Spleen (tissue), 11 donors: ENCODE data around the gene SLC39A10. TPM values are rescaled to one million over a fixed set of nuclear protein-coding genes. Genes with fewer than 3 reads are reported as not detected.

Experiments
- DNase-seq: peaks from one replicate; pipeline ENCODE4 v3.0.0-alpha.2; 2020
- H3K27ac ChIP-seq, 8 donors: fragments of 200-600 bp; sonication (generic) in 7 of 8; 1 replicate in 4 of 8; 2 replicates in 4 of 8; pipeline versions ENCODE4 v1.5.0 to v1.8.0; 2016 to 2021; ENCODE audit warnings: inconsistent platforms in 4 of 8, mild to moderate bottlenecking in 4 of 8, moderate library complexity in 1 of 8
- H3K27me3 ChIP-seq, 7 donors: fragments of 200-600 bp; sonication (generic) in 6 of 7; replicated peaks in 1 of 7; 1 replicate in 4 of 7; 2 replicates in 3 of 7; pipeline versions ENCODE4 v1.5.0 to v1.8.0; 2016 to 2021; ENCODE audit warnings: inconsistent platforms in 3 of 7, mild to moderate bottlenecking in 1 of 7
- H3K36me3 ChIP-seq, 6 donors: fragments of 200-600 bp; sonication (generic) in 5 of 6; 1 replicate in 4 of 6; 2 replicates in 2 of 6; pipeline versions ENCODE4 v1.5.0 to v1.8.0; 2016 to 2021; ENCODE audit warnings: inconsistent platforms in 2 of 6
- H3K4me1 ChIP-seq, 6 donors: fragments of 200-600 bp; sonication (generic) in 5 of 6; 1 replicate in 3 of 6; 2 replicates in 3 of 6; pipeline versions ENCODE4 v1.5.0 to v1.8.0; 2016 to 2021; ENCODE audit warnings: inconsistent platforms in 3 of 6
- H3K4me3 ChIP-seq, 8 donors: fragments of 200-600 bp; sonication (generic) in 7 of 8; 1 replicate in 4 of 8; 2 replicates in 4 of 8; pipeline versions ENCODE4 v1.5.0 to v1.8.0; 2016 to 2021; ENCODE audit warnings: inconsistent platforms in 4 of 8, mild to moderate bottlenecking in 4 of 8, moderate library complexity in 2 of 8
- H3K9me3 ChIP-seq, 8 donors: fragments of 200-600 bp; sonication (generic) in 7 of 8; 1 replicate in 4 of 8; 2 replicates in 4 of 8; pipeline versions ENCODE4 v1.5.0 to v1.8.0; 2016 to 2021; ENCODE audit warnings: inconsistent platforms in 4 of 8
- POLR2A ChIP-seq, 3 donors: fragments of 450-650 bp; IDR thresholded peaks; one replicate each; pipeline ENCODE4 v1.5.1; 2017; ENCODE audit warnings: antibody characterized with exemption in 3 of 3, mild to moderate bottlenecking in 1 of 3
- POLR2AphosphoS5 ChIP-seq, 3 donors: sonication (generic); formaldehyde crosslinking; IDR thresholded peaks; one replicate each; pipeline ENCODE4 v1.5.1; 2017; ENCODE audit warnings: antibody characterized with exemption in 3 of 3
- WGBS, 5 donors: extraction: QIAGEN DNeasy Blood & Tissue Kit in 3 of 5; methylation state at CpG; one replicate each; pipeline versions ENCODE4 v1.1.5 to v1.1.7; 2013 to 2018; 5-methylcytosine and 5-hydroxymethylcytosine counted together
- intact Hi-C: fragments of 100-400 bp; cut with DNase I; formaldehyde crosslinking; loops from one replicate; pipeline ENCODE4 v1.15.0; 2023; ENCODE audit warnings: low total_unique reads
- polyA plus RNA-seq, 3 donors: library from polyadenylated mRNA; stranded (reverse); fragments of 200-250 nt; gene quantifications; one replicate each; pipeline ENCODE4 v1.2.1, GENCODE V29; 2013
- total RNA-seq, 7 donors: library from RNA; depleted of rRNA in 3 of 7; stranded (reverse); fragments of >200 nt in 3 of 7; fragmentation: NEBNext Ultra II Directional in 4 of 7; extraction: Animal tissue kit (Norgen Biotek cat#: 25700) in 4 of 7; gene quantifications; one replicate each; pipeline versions ENCODE4 v1.1.0 to v1.2.1, GENCODE V29; 2016 to 2021
- TF ChIP-seq, protein P1 (sequence below), 11 experiments: fragments of 200-600 bp in 7 of 11; fragments of 450-650 bp in 4 of 11; sonication (generic) in 4 of 11; IDR thresholded peaks in 8 of 11; conservative IDR thresholded peaks in 3 of 11; 1 replicate in 7 of 11; 2 replicates in 4 of 11; pipeline versions ENCODE4 v1.4.0 to v1.8.0; 2016 to 2021; ENCODE audit warnings: antibody characterized with exemption in 11 of 11, inconsistent platforms in 4 of 11, mild to moderate bottlenecking in 1 of 11
- donor health status: healthy with polysubstance abuse.
- donor health status: DM: no; HTN: no; CAD: no; lungs with moderate emphysema.
- donor health status: DM: no; HTN: no; CAD: no.
- donor health status: Bipolar disorder and iron deficiency.
- donor health status: healthy.
- donor health status: DM: no; HTN: no; CAD: no.
- donor health status: DM: yes; HTN: yes; CAD: no.

Gene SLC39A10
- total and polyA plus RNA-seq, 10 donors = 7.9 to 78.1 (median 51.6) TPM

DNA sequence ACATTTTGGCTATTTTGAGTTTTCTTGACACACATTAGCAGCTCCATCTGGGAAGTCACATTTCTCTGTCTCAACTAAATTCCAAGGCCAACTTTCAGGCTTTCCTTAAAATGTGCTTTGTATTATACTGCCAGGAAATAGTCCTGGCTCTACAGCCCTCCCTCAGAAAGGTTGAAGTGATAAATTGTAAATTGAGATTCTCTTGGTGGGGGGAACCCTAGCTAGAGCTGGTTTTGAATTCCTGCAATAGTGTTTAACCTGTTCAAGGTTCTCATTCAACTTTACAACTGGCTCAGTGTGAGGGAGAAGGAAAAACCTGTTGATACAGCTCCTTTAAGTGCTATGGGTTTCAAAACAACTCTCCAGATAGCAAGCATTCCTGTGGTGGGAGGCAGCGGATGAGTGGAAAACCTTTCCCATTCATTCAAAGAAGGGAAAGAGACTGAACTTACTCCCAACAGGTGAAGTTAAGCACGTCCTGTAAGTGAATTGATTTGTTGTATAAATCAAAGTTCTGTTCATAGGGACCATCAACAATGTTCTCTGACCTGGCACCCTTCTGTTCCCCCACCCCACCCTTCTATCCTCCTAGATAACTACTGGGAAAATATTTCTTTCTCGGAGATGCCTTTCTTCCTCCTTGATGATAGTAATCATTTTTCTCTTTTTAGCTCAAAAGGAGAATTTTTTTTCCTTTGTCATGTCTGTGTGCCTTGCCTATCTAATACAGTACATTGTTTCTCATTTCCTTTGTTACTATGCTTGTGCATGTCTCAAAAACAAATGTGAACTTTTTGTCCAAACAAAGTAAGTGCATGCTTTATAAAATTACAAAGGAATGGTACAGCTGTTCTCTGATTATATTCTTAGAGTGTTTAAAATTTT lies 44.2 kb upstream of the SLC39A10 start:
- Histone ChIP-seq H3K27me3 (no peaks in the 10 kb centered on the region), H3K9me3 (no peaks in the 10 kb centered on the region), H3K27ac (no peak overlapping the region), H3K4me1 (peaks cover 0 to 19% (median 4%) of the 10 kb centered on the region in 6 donors), H3K4me3 (no peak overlapping the region), H3K36me3 (no peaks in the 10 kb centered on the region)
- DNase-seq = no peak
- intact Hi-C loops = no loop called here
- WGBS, 5 donors = 69 to 77% (median 73%) methylated on average over 3 of the region's 3 CpGs
- TF ChIP-seq, protein P1, sequence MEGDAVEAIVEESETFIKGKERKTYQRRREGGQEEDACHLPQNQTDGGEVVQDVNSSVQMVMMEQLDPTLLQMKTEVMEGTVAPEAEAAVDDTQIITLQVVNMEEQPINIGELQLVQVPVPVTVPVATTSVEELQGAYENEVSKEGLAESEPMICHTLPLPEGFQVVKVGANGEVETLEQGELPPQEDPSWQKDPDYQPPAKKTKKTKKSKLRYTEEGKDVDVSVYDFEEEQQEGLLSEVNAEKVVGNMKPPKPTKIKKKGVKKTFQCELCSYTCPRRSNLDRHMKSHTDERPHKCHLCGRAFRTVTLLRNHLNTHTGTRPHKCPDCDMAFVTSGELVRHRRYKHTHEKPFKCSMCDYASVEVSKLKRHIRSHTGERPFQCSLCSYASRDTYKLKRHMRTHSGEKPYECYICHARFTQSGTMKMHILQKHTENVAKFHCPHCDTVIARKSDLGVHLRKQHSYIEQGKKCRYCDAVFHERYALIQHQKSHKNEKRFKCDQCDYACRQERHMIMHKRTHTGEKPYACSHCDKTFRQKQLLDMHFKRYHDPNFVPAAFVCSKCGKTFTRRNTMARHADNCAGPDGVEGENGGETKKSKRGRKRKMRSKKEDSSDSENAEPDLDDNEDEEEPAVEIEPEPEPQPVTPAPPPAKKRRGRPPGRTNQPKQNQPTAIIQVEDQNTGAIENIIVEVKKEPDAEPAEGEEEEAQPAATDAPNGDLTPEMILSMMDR (IDR thresholded peaks at IDR 0.05 in 8 of 11, conservative IDR thresholded peaks at IDR 0.05 in 3 of 11) = no peak
- no peak for TF ChIP-seq POLR2AphosphoS5 (IDR thresholded peaks at IDR 0.05)

DNA sequence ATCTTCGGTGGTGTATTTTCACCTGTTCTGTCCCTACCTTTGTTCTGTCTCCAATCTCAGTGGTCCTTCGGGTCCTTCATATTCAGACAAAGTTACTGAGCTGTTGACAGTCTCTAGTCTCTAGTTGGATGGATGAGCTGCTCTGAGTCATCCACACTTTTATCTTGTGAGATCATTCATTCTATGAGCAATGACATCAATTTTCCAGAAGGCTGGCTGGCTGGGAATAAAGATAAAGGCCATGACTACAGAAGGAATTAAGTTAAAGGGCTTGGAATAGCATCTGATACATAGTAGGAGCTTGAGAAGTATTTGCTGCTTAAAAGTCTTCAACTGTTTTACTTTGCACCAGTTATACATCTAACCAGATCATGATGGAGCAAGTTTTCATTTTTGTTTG lies 43.1 kb upstream of the SLC39A10 start:
- DNase-seq = no peak
- no peak for TF ChIP-seq POLR2AphosphoS5 (IDR thresholded peaks at IDR 0.05)
- TF ChIP-seq, protein P1 (IDR thresholded peaks at IDR 0.05 in 8 of 11, conservative IDR thresholded peaks at IDR 0.05 in 3 of 11) = no peak
- no peak for TF ChIP-seq POLR2A (IDR thresholded peaks at IDR 0.05)
- Histone ChIP-seq H3K27me3 (no peaks in the 10 kb centered on the region), H3K4me3 (no peak overlapping the region), H3K36me3 (no peaks in the 10 kb centered on the region), H3K27ac (no peak overlapping the region), H3K9me3 (no peaks in the 10 kb centered on the region), H3K4me1 (peaks cover 0 to 19% (median 4%) of the 10 kb centered on the region in 6 donors)
- 81 to 98% (median 91%) methylated on average over 2 of the region's 2 CpGs for WGBS, 5 donors
- intact Hi-C loops = no loop called here

DNA sequence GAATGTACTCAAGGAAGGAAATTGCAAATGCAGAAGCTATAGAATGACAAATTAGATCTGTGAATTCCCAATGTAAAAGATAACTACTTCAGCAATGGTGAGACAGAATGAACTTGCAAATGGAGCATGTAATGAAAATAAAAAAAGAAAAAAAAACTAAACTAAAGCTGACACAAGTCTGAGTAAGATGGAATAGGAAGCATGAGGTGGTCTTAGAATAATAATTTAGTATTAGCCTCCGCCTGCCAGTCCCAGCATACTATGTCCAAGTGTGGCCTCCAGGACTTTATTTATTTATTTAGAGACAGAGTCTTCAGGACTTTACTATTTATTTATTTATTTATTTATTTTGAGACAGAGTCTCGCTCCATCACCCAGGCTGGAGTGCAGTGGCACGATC lies 37.4 kb upstream of the SLC39A10 start:
- intact Hi-C loops = no loop called here
- WGBS, 5 donors = 95 to 97% (median 97%) methylated on average over 3 of the region's 3 CpGs

DNA sequence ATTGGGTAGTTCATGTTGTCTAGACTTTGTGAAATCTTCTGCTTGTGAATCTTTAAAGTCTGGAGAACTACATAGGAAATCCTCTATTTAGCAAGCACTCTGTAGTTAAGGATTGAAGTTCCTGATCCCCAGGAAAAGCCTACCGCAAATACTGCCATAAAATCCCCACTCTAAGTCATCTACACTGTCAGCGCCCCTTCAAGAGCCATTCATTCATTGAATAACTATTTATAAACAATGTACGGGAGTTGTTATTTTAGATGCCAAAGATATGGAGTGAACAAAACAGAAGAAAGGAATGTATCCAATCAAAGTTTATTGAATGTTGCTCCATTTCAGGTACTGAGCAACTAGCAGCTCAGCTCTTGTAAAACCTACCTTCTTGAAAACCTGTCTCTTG lies 36.5 kb upstream of the SLC39A10 start:
- no peak for TF ChIP-seq POLR2AphosphoS5 (IDR thresholded peaks at IDR 0.05)
- TF ChIP-seq, protein P1 (IDR thresholded peaks at IDR 0.05 in 8 of 11, conservative IDR thresholded peaks at IDR 0.05 in 3 of 11) = no peak
- no peak for TF ChIP-seq POLR2A (IDR thresholded peaks at IDR 0.05)
- WGBS, 5 donors = 84 to 88% (median 87%) methylated on average over 3 of the region's 3 CpGs
- H3K9me3 ChIP-seq = no peaks in the 10 kb centered on the region
- no peak for DNase-seq
- H3K27ac ChIP-seq = no peak overlapping the region
- H3K36me3 ChIP-seq = no peaks in the 10 kb centered on the region
- no peak overlapping the region for H3K4me3 ChIP-seq
- no peaks in the 10 kb centered on the region for H3K27me3 ChIP-seq
- H3K4me1 ChIP-seq = no peaks in the 10 kb centered on the region
- intact Hi-C loops = no loop called here

More for the DNA sequence above, 37.4 kb upstream of the SLC39A10 start:
- H3K4me3 ChIP-seq = no peak overlapping the region
- no peak overlapping the region for H3K27ac ChIP-seq
- no peaks in the 10 kb centered on the region for H3K36me3 ChIP-seq
- no peaks in the 10 kb centered on the region for H3K4me1 ChIP-seq
- no peaks in the 10 kb centered on the region for H3K9me3 ChIP-seq
- no peak for DNase-seq
- TF ChIP-seq, protein P1 (IDR thresholded peaks at IDR 0.05 in 8 of 11, conservative IDR thresholded peaks at IDR 0.05 in 3 of 11) = no peak
- TF ChIP-seq POLR2AphosphoS5 (IDR thresholded peaks at IDR 0.05) = no peak
- no peak for TF ChIP-seq POLR2A (IDR thresholded peaks at IDR 0.05)
- no peaks in the 10 kb centered on the region for H3K27me3 ChIP-seq
